HepG2 (cell line): Measurements from ENCODE around the gene MCOLN1. TPM values are rescaled to one million over a fixed set of nuclear protein-coding genes. Genes with fewer than 3 reads are reported as not detected.

ENCODE experiments used
- AKAP8 ChIP-seq: sonication (generic); formaldehyde crosslinking; IDR thresholded peaks from 2 replicates; pipeline ENCODE4 v1.5.1; 2020; ENCODE audit warnings: mild to moderate bottlenecking, missing genetic modification reagents
- CREM ChIP-seq, 2 experiments: sonication (generic) in 1 of 2; formaldehyde crosslinking in 1 of 2; IDR thresholded peaks; 2 replicates each; pipeline versions ENCODE4 v1.4.0 to v1.6.1; 2016 to 2020; ENCODE audit warnings: antibody characterized with exemption in 1 of 2, mild to moderate bottlenecking in 1 of 2, missing genetic modification reagents in 1 of 2
- FLYWCH1 ChIP-seq: sonication (generic); formaldehyde crosslinking; IDR thresholded peaks from 2 replicates; pipeline ENCODE4 v1.8.1; 2023; ENCODE audit warnings: mild to moderate bottlenecking, missing genetic modification reagents
- GLI4 ChIP-seq: sonication (generic); formaldehyde crosslinking; IDR thresholded peaks from 2 replicates; pipeline ENCODE4 v1.5.1; 2020; ENCODE audit warnings: missing genetic modification reagents, mild to moderate bottlenecking, moderate library complexity, borderline replicate concordance
- PHF20 ChIP-seq: sonication (generic); formaldehyde crosslinking; IDR thresholded peaks from 2 replicates; pipeline ENCODE4 v1.5.0; 2020; ENCODE audit warnings: mild to moderate bottlenecking, missing genetic modification reagents
- RFXAP ChIP-seq: sonication (generic); formaldehyde crosslinking; IDR thresholded peaks from 2 replicates; pipeline ENCODE4 v1.4.0; 2020; ENCODE audit warnings: missing genetic modification reagents, borderline replicate concordance
- RNF219 ChIP-seq: sonication (generic); formaldehyde crosslinking; IDR thresholded peaks from 2 replicates; pipeline ENCODE4 v1.5.0; 2020; ENCODE audit warnings: mild to moderate bottlenecking, missing genetic modification reagents
- ZBTB20 ChIP-seq: sonication (generic); formaldehyde crosslinking; IDR thresholded peaks from 2 replicates; pipeline ENCODE4 v1.8.1; 2023; ENCODE audit warnings: missing genetic modification reagents, low read depth, mild to moderate bottlenecking, borderline replicate concordance
- ZBTB39 ChIP-seq: sonication (generic); formaldehyde crosslinking; IDR thresholded peaks from 2 replicates; pipeline ENCODE4 v1.5.0; 2020; ENCODE audit warnings: missing genetic modification reagents
- ZNF143 ChIP-seq: sonication (generic); formaldehyde crosslinking; IDR thresholded peaks from 2 replicates; pipeline ENCODE4 v1.4.0; 2020; ENCODE audit warnings: missing genetic modification reagents
- ZNF574 ChIP-seq: sonication (generic); formaldehyde crosslinking; IDR thresholded peaks from 2 replicates; pipeline ENCODE4 v1.4.0; 2020; ENCODE audit warnings: missing genetic modification reagents
- ZNF672 ChIP-seq: sonication (generic); formaldehyde crosslinking; IDR thresholded peaks from 2 replicates; pipeline ENCODE4 v1.8.1; 2022; ENCODE audit warnings: missing genetic modification reagents
- ZNF781 ChIP-seq: sonication (generic); formaldehyde crosslinking; IDR thresholded peaks from 2 replicates; pipeline ENCODE4 v1.5.1; 2020; ENCODE audit warnings: borderline replicate concordance, mild to moderate bottlenecking, missing genetic modification reagents; ENCODE audit errors: not compliant biosample characterization
- ZSCAN21 ChIP-seq: sonication (generic); formaldehyde crosslinking; IDR thresholded peaks from 2 replicates; pipeline ENCODE4 v1.8.0; 2022; ENCODE audit warnings: mild to moderate bottlenecking, missing genetic modification reagents, moderate library complexity, borderline replicate concordance
- polyA plus RNA-seq, 8 experiments: library from polyadenylated mRNA; depleted of rRNA in 3 of 8; stranded (reverse) in 7 of 8; unstranded in 1 of 8; fragments of >200 nt; fragmentation: Illumina TruSeq in 4 of 8; extraction: Trizol in 4 of 8; gene quantifications; 2 replicates each; pipeline versions ENCODE4 v1.2.1 to v1.2.3, GENCODE V29; 2011 to 2016; ENCODE audit warnings: low read depth in 4 of 8, missing spikeins in 1 of 8, mixed read lengths in 1 of 8; ENCODE audit not compliant: insufficient read depth in 1 of 8
- total RNA-seq, 5 experiments: library from RNA; depleted of rRNA; stranded (reverse); fragments of >200 nt; fragmentation: Illumina TruSeq; extraction: Trizol; gene quantifications; 2 replicates each; pipeline ENCODE4 v1.2.3, GENCODE V29; 2016; ENCODE audit warnings: low read depth in 1 of 5
- TF ChIP-seq, protein P1 (sequence below): sonication (generic); formaldehyde crosslinking; conservative IDR thresholded peaks from 2 replicates; pipeline ENCODE4 v1.4.0; 2020; ENCODE audit warnings: mild to moderate bottlenecking, missing genetic modification reagents, moderate library complexity
- TF ChIP-seq, protein P2 (sequence below): sonication (generic); formaldehyde crosslinking; IDR thresholded peaks from 2 replicates; pipeline ENCODE4 v1.5.1; 2020; ENCODE audit warnings: mild to moderate bottlenecking, missing genetic modification reagents, borderline replicate concordance

Gene MCOLN1
- total and polyA plus RNA-seq, 2 of the 13 experiments (the other 11 are each of a cell fraction or from before 2014, with no cell fraction given): 3.4 to 15.7 TPM

- TF ChIP-seq, protein P1, sequence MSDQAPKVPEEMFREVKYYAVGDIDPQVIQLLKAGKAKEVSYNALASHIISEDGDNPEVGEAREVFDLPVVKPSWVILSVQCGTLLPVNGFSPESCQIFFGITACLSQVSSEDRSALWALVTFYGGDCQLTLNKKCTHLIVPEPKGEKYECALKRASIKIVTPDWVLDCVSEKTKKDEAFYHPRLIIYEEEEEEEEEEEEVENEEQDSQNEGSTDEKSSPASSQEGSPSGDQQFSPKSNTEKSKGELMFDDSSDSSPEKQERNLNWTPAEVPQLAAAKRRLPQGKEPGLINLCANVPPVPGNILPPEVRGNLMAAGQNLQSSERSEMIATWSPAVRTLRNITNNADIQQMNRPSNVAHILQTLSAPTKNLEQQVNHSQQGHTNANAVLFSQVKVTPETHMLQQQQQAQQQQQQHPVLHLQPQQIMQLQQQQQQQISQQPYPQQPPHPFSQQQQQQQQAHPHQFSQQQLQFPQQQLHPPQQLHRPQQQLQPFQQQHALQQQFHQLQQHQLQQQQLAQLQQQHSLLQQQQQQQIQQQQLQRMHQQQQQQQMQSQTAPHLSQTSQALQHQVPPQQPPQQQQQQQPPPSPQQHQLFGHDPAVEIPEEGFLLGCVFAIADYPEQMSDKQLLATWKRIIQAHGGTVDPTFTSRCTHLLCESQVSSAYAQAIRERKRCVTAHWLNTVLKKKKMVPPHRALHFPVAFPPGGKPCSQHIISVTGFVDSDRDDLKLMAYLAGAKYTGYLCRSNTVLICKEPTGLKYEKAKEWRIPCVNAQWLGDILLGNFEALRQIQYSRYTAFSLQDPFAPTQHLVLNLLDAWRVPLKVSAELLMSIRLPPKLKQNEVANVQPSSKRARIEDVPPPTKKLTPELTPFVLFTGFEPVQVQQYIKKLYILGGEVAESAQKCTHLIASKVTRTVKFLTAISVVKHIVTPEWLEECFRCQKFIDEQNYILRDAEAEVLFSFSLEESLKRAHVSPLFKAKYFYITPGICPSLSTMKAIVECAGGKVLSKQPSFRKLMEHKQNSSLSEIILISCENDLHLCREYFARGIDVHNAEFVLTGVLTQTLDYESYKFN (CRISPR knock-in tag): no peak
- peak; percentile 40; the same call in 1 of the 2 replicates for TF ChIP-seq ZNF574 (CRISPR knock-in tag)
- no peak for TF ChIP-seq CREM (IDR thresholded peaks at IDR 0.05)
- no peak for TF ChIP-seq CREM (CRISPR knock-in tag; IDR thresholded peaks at IDR 0.05)
- TF ChIP-seq RFXAP (CRISPR knock-in tag): no peak
- peak; percentile 53; the same call in 1 of the 2 replicates for TF ChIP-seq ZSCAN21
- TF ChIP-seq RNF219: no peak
- peak; percentile 72; the same call in 1 of the 2 replicates for TF ChIP-seq GLI4 (CRISPR knock-in tag)
- no peak for TF ChIP-seq ZBTB39 (CRISPR knock-in tag)
- TF ChIP-seq PHF20 (CRISPR knock-in tag): no peak
- no peak for TF ChIP-seq ZNF672
- no peak for TF ChIP-seq ZBTB20
- TF ChIP-seq ZNF781: no peak
- TF ChIP-seq, protein P2, sequence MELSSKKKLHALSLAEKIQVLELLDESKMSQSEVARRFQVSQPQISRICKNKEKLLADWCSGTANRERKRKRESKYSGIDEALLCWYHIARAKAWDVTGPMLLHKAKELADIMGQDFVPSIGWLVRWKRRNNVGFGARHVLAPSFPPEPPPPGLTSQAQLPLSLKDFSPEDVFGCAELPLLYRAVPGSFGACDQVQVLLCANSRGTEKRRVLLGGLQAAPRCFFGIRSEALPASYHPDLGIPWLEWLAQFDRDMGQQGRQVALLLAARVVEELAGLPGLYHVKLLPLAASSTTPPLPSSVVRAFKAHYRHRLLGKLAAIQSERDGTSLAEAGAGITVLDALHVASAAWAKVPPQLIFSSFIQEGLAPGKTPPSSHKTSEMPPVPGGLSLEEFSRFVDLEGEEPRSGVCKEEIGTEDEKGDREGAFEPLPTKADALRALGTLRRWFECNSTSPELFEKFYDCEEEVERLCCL: no peak
- no peak for TF ChIP-seq ZNF143
- no peak for TF ChIP-seq FLYWCH1 (CRISPR knock-in tag)
- 0 out of 2 replicates have a peak, but pooled peaks have one; percentile 54 for TF ChIP-seq AKAP8
These were observed 21.5 kb upstream of the MCOLN1 start (continued) for GRCh38 chr19:7500811-7501450.
